ENCODE data around the gene SPO11.

SPO11 gene

GRCh38 chr20:57308451-57309271 is 20.9 kb upstream of the SPO11 start:
- intact Hi-C loops (cut with DNase I), result no loop called here
- peak in 1 of 42 donors; percentile 7 for DNase-seq

DNA sequence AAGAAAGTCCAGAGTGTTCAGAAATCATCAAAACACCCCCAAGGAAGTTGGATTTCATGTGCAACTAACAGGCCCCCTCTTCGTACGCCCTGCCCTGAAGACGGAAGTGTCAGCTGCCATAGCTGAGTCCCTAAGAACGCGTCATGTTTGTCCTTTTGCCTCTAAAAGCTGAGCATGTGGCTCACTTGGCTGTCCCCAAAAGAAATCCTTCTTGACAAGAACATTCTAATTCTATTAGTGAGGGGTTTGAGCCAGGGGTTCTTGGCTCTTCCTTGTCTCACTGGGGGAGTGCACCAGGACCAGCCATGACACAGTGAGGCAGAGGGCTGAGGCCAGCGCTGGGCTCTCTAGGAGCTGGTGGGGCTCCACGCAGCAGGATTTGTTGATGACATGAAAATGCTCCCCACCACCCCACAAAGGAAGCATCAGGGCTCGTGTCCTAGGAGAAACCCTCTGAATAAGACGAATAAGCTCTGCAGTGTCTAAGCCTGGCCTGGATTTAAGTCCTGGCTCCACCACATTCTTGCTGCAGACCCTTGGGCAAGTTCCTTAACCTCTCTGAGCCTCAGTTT is 20.0 kb upstream of the SPO11 start:
- intact Hi-C loops (cut with DNase I), result no loop called here

DNA sequence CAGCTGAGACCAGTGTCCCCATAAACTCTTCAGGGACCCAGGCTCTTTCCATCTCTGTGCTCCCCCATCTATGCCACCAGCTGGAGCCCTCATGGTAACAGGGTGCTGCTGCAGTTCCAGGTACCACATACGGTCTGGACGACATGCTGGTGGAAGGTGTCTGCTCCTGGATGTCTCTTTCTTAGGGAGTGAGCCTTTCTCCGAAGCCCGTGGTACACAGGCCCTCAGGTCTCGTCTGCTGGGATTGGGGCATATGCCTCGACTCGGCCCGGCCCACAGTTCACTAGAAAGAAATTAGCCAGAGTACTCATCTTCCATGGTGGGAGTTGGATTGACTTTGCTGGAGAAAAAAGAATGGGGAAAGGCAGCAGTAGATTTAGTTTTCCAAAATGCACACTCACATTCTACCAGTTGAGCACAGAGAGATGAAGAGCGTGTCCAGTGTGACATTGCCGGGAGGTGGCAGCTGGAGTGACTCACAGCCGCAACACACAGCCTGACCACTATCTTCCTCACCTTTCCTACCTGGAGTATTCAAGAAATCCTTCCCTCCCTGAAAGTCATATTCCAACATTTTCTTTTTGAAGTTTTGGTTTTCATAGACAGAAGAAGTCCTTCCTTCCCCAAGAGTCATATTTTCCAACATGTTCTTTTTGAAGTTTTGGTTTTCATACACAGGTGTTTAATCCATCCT is 18.6 kb upstream of the SPO11 start:
- peak in 2 of 42 donors; percentile 23 to 24 for DNase-seq
- intact Hi-C loops (cut with DNase I), result no loop called here

More for the DNA sequence above, 20.0 kb upstream of the SPO11 start:
- DNase-seq, result peak in 17 of 42 donors; percentile 10 to 55 (median 33)

DNA sequence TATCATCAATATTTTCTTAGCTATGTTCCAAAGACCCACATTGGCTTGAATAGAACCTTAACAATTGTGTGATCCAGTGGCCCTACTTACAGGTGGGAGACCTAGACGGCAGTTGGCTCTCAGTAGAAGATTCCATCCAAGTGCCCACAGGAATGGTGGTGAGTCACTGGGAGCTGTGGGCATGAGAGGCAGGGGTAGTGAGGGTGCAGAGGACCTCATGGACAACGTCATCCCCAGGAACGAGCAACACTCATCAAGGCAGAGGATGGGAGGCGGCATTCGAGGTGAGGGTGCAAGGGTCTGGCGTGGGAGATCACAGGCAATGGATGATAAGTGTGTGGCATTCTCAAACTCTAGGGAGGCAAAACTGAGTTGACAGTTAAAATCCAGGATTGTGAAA is 17.5 kb upstream of the SPO11 start:
- peak in 1 of 42 donors; percentile 15 for DNase-seq
- intact Hi-C loops (cut with DNase I), result no loop called here

GRCh38 chr20:57313230-57313629 is 16.4 kb upstream of the SPO11 start:
- intact Hi-C loops (cut with DNase I), result no loop called here

GRCh38 chr20:57313951-57314350 is 15.7 kb upstream of the SPO11 start:
- intact Hi-C loops (cut with DNase I), result no loop called here
- DNase-seq, result no peak

More at GRCh38 chr20:57313230-57313629, 16.4 kb upstream of the SPO11 start:
- DNase-seq, result peak in 1 of 42 donors; percentile 7

GRCh38 chr20:57315083-57315975 is 14.3 kb upstream of the SPO11 start:
- intact Hi-C loops (cut with DNase I), result no loop called here
- DNase-seq, result no peak

GRCh38 chr20:57315976-57316480 is 13.6 kb upstream of the SPO11 start:
- intact Hi-C loops (cut with DNase I), result no loop called here
- peak in 1 of 42 donors; percentile 8 for DNase-seq

- DNase-seq, result peak in 2 of 42 donors; percentile 5 to 23
These were observed 12.8 kb upstream of the SPO11 start for GRCh38 chr20:57316795-57317201.

DNA sequence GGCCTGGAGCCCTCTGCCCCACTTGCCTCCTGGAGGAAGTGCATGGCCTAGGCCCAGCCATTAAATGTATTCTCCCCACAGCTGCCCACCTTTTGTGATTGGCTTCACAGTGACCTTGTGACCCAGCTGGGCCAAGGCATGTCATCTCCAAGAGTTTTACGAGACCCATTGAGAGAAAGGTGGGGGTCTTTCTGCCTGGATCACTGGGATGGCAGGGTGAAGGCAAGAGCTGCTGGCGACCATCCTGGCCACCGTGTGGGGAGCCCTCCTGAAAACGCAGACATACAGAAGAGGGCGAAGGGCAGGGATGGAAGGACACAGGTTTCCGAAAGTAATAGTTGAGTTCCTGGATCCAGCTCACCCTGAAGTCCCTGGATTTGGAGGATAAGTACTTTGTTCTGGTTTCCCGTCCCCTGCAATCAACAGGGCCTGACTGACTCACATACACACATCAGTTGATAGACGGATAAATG is 12.3 kb upstream of the SPO11 start:
- intact Hi-C loops (cut with DNase I), result no loop called here
- no peak for DNase-seq

More at GRCh38 chr20:57316795-57317201, 12.8 kb upstream of the SPO11 start:
- intact Hi-C loops (cut with DNase I), result no loop called here

GRCh38 chr20:57317789-57318371 is 11.7 kb upstream of the SPO11 start:
- intact Hi-C loops (cut with DNase I), result no loop called here
- DNase-seq, result peak in 1 of 42 donors; percentile 5

DNA sequence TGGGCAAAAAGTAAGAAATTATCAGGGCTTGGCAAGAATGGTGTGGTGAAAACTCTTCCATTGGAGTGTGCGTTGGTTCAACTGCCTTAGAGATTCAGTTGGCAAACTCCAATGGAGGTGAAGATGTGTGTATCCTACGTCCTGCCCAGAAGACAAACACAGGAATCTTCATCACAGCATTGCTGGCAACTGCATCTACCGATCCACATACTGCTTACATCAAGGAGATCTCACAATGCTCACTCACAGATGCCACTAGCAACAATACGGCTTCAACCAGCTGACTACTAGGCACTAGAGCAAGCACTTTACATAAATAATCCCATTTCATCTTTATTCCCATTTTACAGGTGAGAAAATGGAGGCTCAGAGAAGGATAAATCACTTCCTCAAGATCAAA is 10.0 kb upstream of the SPO11 start:
- intact Hi-C loops (cut with DNase I), result no loop called here
- peak in 2 of 42 donors; percentile 2 to 21 for DNase-seq

DNA sequence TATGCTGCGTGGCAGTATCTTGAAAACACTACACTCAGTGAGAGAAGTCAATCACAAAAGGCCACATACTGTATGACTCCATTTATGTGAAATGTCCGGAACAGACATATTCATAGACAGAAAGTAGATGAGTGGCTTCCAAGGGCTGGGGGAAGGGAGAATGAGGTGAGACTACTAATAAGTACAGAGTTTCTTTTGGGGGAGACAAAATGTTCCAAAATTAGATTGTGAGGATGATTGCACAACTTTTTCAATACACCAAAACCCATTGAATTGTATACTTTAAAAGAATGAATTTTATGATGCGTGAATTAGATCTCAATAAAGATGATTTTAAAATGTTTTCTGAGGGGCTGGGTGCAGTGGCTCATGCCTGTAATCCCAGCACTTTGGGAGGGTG is 9.2 kb upstream of the SPO11 start:
- peak in 2 of 42 donors; percentile 2 to 16 for DNase-seq
- intact Hi-C loops (cut with DNase I), result loop anchor here (10.0 kb wide), 1 partner anchor 56 kb away; the partner anchor contains the start of gene BMP7

DNA sequence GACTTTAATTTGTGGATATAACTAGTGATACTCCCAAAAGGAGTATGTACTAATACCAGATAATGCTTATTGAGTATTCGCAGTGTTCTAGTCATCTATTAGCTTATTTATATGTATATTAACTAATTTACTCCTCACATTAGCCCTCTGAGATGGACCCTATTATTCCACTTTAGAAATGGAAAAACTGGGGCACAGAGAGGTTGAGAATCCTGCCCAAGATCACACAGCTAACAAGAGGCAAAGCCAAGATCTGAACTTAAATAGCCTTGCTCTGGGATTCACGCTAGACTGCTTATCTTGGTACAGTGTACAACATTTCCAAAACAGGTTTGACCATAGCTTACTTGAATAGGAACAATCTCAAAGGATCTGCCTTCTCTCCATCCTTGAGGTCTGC is 8.5 kb upstream of the SPO11 start:
- intact Hi-C loops (cut with DNase I), result loop anchor here (10.0 kb wide), 1 partner anchor 56 kb away; the partner anchor contains the start of gene BMP7
- DNase-seq, result peak in 1 of 42 donors; percentile 5

DNA sequence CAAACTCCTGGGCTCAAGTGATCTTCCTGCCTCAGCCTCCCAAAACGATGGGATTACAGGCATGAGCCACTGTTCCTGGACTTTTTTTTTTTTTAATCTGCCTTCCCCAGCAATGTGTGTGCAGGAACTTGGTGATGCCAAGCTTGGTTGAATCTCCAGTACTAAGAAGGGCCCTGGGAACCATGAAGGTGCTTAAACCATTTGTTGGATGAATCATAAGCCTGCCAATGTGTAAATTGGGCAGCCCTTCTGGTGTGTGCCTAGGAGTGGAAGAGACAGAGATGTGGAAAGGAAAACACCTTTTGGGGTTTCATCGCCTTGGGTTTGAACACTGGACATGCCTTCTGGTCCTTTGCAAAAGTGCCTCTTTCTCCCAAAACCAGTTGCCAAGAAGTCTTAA is 7.1 kb upstream of the SPO11 start:
- peak in 2 of 42 donors; percentile 12 to 22 for DNase-seq

GRCh38 chr20:57323034-57323433 is 6.6 kb upstream of the SPO11 start:
- peak in 38 of 42 donors; percentile 17 to 90 (median 52) for DNase-seq
- intact Hi-C loops (cut with DNase I), result loop anchor here (10.0 kb wide), 1 partner anchor 58 kb away; the partner anchor contains the start of gene BMP7

More for the DNA sequence above, 7.1 kb upstream of the SPO11 start:
- intact Hi-C loops (cut with DNase I), result loop anchor here (10.0 kb wide), 1 partner anchor 58 kb away; the partner anchor contains the start of gene BMP7

DNA sequence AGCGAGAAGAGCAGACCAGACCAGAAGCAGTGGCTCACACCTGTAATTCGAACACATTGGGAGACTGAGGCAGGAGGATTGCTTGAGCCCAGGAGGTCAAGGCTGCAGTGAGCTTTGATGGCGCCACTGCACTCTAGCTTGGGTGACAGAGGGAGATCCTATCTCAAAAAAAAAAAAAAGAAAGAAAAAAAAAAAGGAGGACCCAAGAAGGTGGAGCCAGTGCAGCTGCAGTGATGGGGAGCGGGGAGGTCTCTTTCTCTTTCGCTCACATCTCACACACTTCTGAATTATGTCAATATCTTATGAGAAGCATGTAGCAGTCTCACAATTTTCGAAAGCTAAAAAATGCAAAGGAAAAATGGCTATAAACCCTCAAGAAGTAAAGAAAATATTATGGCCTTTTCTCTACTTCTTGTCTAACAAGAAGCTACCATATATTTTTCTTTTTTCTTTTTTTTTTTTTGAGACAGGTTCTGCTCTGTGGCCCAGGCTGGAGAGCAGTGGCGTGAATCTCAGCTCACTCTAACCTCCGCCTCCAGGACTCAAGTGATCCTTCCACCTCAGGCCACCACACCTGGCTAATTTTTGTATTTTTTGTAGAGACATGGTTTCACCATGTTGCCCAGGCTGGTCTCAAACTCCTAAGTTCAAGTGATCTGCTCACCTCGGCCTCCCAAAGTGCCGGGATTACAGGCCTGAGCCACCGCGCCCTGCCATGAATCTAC is 3.8 kb upstream of the SPO11 start:
- intact Hi-C loops (cut with DNase I), result loop anchor here (10.0 kb wide), 1 partner anchor 61 kb away; the partner anchor contains the start of gene BMP7
- peak in 1 of 42 donors; percentile 20 for DNase-seq
